NCI-H1092 (cell line): ENCODE measurements around the gene CCNL2.
"Not testable (repeated sequence)": the region's sequence is repeated elsewhere in the genome, so short reads cannot be mapped to it uniquely, and the experiment has no call there.

Source experiments
- DNase-seq: peaks from one replicate; lab custom pipeline; 2025; lab: John Stamatoyannopoulos, UW

The CCNL2 gene

GRCh38 chr1:1399187-1399871 lies at the start of gene CCNL2:
TSS of gene CCNL2 (minus strand) at chr1:1399335. CDS start at chr1:1399306, 29 bp downstream.
- peak; percentile 86 for DNase-seq

DNA sequence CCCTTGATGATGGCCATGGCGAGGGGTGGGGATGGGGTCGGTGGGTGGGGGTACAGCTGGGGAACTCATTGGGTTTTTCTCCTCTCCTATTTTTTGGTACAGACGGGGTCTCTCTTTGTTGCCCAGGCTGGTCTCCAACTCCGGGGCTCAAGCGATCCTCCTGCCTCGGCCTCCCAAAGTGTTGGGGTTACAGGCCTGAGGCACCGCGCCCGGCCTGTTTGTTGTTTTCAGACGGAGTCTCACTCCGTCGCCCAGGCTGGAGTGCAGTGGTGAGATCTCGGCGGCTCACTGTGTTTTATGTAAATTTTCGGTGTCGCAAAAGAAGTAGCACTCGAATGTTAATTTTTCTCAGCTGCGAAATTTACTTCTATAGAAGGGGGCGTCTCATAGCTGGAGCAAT lies 47.5 kb upstream of the CCNL2 start:
- not testable (repeated sequence) for DNase-seq

DNA sequence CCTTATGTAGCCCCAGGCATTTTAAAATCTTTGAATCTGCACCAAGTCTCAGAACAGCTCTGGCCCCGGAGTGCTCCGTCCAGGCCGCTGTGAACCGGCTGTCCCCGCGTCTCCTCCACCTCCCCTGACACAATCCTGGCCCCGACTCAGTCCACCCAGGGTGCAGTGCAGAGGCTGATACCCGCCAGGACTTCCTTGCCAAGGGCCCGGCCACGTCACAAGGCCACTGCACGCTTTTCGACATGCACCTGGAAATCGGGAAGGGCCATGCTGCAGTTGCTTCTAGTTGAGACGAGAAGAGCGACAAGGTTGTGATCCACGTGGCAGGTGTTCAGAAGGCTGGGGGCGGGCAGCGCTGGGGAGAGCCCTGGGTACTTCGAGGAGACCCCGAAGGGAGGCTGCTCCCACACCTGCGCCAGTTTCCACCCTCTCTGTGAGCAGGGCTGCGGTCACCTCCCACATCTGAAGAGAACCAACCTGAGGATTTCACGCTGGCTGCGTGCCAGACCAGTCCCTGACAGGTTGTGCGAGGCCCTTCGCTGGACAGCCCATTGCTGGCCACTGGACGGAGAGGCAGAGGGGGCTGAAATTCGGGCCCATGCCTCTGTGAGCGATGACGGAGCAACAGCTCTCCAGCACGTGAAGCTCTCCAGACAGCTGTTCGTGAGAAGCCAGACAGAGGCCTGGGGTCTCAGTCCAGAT lies 43.1 kb upstream of the CCNL2 start:
- DNase-seq, result no peak

DNA sequence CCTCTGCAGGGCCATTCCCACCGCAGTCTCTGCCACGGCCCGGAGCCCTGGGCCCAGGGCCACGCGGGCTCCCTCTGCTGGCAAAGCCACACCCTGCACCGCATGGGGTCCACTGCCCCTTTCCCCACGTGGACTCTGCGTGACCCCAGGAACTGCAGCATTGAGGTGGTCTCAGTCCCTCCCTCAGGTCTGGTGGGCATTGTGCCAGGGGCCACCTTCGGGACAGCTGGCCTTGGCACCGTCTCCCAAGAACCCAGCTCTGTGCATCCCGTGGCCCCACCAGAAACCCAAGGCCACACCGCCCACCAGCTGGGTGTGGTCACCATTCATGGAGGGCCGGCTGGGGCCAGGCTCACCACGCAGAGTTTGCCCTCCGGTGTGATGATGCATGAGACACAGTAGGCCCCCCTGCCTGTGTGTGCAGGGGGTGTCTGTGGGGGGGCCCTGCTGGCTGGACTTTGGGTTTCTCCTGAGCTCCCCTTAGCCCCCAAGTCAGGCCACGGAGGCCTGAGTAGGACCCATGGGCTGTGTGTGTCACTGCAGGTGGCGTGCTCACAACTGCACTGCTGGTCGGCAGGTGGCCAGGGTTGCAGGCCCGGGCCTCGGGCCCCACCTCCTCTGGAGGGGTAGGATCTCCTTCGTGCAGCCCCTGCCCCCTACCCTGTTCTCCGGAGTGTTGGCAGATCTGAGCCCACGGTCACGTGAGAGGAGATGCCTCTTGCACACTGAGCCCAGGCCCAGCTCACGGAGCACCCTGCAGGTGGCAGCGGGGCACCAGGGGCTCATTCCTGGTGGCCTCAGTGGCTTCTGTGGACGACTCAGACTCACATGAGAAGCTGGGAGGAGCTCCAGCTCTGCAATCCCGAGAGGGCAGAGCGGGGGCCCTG lies 42.1 kb upstream of the CCNL2 start:
- DNase-seq, result no peak

DNA sequence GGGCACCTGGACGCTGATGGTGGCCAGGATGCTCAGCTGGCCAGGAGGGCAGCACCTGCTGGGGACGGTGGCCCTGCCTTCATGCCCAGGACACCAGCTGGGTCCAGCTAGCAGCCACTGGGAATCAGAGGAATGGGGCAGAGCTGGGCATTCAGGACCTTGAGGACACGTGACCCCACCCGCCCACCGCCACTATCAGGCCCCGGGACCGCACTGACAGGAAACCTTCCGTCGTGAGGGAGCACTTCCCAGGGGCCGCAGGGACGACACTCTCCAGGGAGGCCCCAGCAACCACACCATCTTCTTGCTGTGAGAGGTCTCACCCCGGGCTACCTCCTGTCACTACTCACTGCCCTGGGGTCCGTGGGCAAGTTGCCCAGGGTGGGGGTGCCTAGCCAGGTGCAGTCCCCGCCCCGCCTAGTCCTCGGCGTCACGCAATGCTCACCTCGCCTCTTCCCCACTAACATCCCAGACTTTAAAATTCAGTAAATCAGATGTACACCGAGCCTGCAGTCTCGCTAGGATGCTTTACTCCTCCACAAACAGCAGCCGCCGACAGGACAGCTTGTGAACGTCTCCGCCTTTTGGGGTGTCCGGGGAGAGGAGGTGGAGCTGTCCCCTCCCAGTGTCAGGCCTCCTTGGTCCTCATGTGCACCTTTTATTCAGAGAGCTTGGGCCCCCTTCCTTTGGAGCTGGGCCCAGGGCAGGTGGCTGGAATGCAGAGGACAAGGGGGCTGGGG lies 41.3 kb upstream of the CCNL2 start:
- no peak for DNase-seq

DNA sequence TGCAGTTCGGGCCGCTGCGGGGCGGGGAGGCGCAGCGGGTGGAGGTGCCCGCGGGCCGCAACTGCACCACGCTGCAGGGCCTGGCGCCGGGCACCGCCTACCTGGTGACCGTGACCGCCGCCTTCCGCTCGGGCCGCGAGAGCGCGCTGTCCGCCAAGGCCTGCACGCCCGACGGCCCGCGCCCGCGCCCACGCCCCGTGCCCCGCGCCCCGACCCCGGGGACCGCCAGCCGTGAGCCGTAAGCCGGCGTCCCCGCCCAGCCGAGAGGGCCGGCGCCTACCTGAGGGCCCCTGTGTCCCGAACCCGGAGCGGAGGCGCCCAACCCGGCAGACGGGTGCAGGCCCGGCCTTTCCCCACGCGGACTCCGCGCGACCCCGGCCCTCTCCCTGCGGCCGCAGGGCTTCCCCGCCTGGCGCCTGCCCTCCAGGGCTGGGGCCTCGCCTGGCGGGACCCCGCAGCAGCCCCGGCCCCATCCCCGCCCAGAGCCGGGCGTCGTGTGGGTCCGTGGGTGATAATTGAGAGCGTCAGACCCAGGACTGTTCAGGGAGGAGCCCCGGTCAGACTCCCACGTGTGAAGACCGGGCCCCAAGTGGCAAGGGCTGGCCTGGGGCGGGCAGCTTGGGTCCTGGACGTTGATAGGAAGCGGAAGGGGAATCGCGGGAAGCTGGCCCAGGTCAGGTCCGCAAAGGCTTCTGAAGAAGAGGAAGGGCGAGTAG lies 40.6 kb upstream of the CCNL2 start:
- DNase-seq, result no peak

DNA sequence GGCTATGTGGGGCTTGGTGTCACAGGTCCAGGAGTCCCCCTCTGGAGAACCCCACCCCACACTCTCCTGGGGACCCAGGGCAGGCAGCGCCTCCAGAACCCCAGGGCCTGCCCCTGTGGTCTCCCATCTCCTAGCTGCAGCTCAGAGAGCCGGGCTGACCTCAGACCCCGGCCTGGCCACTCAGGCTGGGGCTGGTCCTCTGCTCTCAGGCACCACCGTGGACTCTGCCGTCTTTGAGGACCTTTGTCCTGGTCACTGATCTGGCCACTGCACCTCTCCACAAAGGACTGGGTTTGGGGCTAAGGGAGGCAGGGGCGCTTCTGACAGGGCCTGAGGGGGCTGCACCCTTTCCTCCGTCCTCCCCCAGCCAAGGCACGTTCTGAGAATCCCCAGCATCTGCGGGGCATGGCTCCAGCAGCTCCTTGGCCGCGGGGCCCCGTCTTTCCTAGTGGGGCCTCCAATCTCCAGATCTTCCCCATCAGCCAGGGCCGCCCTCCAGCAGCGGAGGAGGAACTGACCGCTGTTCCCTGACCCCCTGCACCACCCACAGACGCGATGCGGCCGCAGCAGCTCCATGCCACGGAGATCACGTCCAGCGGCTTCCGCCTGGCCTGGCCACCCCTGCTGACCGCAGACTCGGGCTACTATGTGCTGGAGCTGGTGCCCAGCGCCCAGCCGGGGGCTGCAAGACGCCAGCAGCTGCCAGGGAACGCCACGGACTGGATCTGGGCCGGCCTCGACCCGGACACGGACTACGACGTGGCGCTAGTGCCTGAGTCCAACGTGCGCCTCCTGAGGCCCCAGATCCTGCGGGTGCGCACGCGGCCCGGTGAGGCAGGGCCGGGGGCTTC lies 39.6 kb upstream of the CCNL2 start:
- DNase-seq, result no peak

DNA sequence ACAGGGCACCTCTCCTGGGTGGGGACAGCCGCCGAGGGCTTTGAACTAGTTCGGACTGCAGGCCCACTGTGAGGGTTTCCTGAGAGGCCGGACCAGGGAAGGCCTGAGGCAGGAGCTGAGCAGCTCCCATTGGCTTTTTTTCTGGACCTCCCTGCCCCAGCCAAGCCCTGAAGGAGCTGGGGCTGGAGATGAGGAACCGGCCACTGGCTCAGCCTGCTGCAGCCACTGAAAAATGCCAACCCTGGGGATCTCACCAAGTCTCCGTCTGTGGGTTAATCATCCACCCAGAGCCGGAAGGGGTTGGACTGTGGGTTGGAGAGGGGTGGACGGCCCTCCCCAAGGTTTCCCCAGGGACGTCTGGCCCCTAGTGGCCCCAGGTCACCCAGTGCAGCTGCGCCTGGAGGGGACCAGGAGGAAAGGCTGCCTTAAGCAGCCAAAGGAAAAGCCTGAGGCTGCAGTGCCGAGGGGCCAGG lies 38.8 kb upstream of the CCNL2 start:
- no peak for DNase-seq

- no peak for DNase-seq
Measured at GRCh38 chr1:1437033-1437903, 38.1 kb upstream of the CCNL2 start.

DNA sequence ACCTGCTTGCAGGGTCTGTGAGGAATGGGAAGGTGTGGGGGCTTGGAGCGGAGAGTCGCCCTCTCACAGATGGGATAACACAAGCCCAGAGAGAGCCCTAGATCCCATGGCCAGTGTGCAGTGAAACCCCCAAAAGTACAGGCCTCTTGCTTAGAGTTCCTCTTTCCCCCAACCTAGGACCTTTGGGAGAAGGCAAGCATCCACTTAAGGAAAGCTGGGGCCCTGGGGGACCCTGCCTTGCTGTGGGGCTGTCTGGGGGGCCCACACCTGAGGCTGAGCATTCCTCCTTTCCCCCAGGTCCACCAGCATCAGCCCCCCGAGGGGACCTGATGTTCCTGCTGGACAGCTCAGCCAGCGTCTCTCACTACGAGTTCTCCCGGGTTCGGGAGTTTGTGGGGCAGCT lies 37.5 kb upstream of the CCNL2 start:
- DNase-seq, result no peak

DNA sequence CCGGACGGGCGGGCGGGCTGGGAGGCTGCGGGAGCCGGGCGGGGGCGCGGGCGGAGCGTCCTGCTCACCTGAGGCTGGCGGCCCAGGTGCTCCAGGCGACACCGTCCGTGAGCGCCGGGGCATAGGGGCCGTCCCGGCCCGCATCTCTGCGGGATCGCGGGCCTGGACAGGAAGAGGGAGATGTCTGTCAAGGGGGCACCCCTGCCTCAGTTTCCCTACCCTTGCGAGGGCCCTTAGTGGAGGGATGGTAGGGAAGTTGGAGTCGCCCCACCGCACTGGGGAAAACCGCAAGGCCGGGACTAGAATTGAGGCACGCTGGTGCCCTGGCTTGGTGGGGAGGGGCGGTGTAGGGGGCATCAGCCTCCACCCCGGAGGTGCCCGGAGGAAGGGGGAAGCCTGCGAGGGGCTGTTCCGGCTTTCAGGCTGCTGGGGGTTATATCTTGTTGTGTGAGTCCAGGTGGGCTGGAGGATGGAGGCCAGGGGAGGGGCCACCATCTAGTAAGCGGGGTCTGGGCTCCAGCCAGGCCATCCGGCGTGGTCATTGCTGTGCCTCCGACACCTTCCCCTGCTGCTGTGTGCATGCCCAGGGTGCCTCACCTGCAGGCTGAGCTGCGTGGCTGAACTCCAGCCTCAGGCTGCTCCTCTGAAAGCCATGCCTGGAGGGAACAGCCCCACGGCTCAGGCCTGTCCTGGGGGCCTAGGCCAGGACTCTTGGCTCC lies 36.9 kb upstream of the CCNL2 start:
- no peak for DNase-seq

DNA sequence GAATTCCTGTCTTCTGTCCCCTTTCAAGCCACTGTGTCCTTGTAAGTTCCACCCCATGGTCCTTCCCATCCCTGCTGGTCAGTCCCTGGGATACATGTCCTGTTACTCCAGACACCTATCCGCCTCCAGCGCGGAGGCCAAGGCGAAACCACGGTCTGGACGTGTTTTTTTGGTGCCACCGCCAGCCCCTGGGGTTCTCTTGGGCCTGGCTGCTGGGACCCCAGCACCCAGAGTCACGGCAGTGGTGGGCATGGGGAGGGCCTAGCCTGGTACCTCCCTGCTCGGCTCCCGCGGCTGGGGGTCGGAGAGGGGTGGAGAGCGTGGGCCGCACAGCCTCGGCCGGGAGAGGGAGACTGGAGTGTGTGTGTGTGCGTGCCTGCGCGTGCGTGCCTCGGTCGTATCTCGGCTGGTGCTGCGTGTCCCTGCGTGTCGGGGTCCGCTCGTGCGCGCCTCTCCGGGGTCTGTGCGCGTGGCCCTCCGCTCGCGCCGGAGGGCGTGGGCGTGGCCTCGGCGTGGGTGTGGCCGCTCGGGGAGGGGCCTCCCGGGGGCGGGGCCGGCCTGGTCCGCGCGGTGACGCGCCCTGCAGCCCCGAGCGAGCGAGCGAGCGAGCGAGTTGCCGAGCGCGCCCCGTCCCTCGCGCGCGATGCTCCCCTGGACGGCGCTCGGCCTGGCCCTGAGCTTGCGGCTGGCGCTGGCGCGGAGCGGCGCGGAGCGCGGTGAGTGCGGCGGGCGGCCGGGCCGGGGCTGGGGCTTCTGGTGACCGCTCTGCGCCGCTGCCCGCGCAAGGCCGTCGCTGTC lies 36.2 kb upstream of the CCNL2 start, which contains the start of gene VWA1:
TSS of gene VWA1 (plus strand) at position 585 of the 798 bp plus-strand sequence. CDS start at position 644, 59 bp downstream.
- no peak for DNase-seq

DNA sequence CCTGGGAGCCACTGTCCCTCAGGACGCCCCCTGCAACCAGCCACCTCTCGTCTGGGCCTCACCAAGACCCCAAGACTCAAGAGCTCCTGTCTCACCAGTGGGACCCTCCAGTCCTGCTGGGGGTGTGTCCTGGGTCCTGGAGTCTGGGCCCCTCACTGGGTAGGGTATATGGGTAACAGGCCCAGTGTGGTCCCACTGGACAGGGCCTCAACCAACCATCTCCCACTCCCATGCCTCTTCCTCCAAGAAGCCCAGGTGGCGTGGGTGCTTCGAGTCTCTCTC lies 35.6 kb upstream of the CCNL2 start:
- no peak for DNase-seq

DNA sequence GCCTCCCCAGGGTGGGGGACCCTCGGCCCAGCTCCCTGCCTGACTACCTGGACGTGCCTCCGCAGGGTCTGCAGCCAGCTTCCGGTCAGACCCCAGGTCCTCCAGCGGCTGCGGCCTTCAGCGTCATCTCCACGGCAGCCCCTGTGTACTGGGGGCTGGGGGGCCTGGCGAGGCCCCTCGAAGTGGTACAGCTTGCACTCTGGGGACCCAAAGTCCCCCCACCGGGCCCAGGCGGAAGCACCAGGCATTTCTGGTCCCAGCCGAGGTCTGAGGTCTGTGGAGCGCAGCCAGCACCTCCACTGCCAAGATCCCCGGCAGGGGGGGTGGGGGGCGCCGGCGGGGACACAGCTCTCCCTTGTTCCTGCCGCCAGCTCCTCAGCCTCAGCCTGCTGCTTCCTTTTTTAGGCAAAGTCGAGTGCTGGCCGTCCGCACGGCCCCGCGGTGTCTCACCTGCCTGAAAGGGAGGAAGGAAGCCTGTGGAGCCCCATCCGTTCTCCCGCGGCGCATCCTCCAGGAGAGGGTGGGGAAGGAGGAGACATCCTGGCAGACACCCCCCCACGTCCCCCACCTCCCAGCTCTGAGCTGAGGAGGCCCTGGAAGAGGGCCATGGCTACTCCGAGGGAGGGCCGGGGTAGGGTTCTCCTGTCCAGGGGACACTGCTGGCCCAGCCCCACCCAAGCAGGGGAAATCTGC lies 35.1 kb upstream of the CCNL2 start:
- DNase-seq, result no peak

DNA sequence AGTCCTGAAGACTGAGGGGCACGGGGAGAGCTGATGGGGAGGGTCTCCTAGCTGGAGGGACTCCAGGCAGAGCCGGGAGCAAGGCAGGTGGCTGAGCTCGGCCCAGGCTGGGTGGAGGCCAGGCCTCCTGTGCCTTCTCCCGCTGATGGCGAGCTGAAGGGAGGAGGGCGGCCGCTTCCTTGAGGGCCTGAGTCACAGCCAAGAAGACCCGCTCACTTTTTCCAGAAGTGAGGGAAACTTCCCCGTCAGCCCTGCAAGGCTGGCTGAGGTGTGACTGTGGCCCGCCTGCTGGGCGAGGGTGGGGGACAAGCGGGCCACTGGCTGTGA lies 34.6 kb upstream of the CCNL2 start:
- no peak for DNase-seq

DNA sequence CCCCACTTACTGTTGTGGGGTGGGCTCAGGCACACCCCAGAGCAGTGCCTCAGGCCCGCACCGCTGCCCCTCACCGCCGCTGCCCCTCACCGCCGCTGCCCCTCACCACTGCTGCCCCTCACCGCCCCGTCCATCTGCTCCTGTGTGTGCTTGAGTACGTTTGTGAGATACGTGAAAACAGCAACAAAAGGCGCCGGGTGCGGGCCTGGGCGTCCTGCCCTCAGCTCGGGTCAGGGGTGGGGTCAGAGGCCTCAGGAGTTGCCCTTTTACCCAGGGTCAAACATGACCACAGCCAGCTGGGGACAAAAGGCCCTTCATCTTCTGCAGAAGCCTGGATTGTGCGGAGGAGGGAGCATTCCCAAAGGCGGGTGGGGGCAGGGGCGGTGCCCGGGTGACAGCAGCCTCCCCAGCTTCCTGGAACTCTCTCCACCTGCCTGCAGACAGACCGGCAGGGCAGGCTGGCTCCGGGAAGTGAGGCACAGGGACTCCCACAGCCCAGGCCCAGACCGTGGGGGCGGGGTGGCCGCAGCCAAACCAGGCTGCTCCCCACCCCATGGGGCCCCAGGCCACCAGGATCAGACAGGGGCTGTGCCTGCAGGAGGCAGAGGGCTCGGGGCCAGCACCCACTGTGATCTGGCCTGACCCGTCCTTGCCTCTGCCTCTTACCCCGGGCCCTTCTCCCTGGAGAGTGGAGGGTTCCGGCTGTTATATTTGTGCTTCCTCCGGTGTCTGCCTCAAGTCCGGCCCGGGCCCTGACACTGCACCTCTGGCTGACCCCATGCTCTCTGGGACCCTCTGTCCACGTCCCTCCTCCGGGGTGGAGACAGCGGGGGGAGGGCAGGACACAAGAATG lies 34.0 kb upstream of the CCNL2 start:
- no peak for DNase-seq
